Heart right ventricle (tissue), 16 donors: ENCODE results near the gene CAPZA1. TPM values are rescaled to one million over a fixed set of nuclear protein-coding genes. Genes with fewer than 3 reads are reported as not detected.
"Not testable (repeated sequence)": the region's sequence is repeated elsewhere in the genome, so short reads cannot be mapped to it uniquely, and the experiment has no call there.

ENCODE experiments used
- ATAC-seq, 8 donors: fragments of 200-7000 bp; cut with Tn5 transposase; one replicate each; pipeline ENCODE4 v1.9.1; 2020; ENCODE audit warnings: mild to moderate bottlenecking in 8 of 8, moderate library complexity in 8 of 8, moderate number of reproducible peaks in 1 of 8
- DNase-seq, 2 donors: peaks; one replicate each; pipeline ENCODE4 v3.0.0-alpha.2; 2020
- H3K27ac ChIP-seq, 10 donors: fragments of 200-600 bp; sonication (generic) in 2 of 10; one replicate each; pipeline versions ENCODE4 v1.5.0 to v1.8.0; 2020 to 2022; ENCODE audit warnings: mild to moderate bottlenecking in 3 of 10
- H3K27me3 ChIP-seq, 7 donors: fragments of 200-600 bp; one replicate each; pipeline ENCODE4 v1.8.0; 2021 to 2022; ENCODE audit warnings: mild to moderate bottlenecking in 2 of 7
- H3K36me3 ChIP-seq, 9 donors: fragments of 200-600 bp; sonication (generic) in 1 of 9; one replicate each; pipeline versions ENCODE4 v1.5.0 to v1.8.0; 2020 to 2022; ENCODE audit warnings: mild to moderate bottlenecking in 2 of 9
- H3K4me1 ChIP-seq, 9 donors: fragments of 200-600 bp; sonication (generic) in 1 of 9; one replicate each; pipeline versions ENCODE4 v1.5.0 to v1.8.0; 2020 to 2022; ENCODE audit warnings: mild to moderate bottlenecking in 4 of 9
- H3K4me3 ChIP-seq, 10 donors: fragments of 200-600 bp; sonication (generic) in 2 of 10; one replicate each; pipeline versions ENCODE4 v1.5.0 to v1.8.0; 2020 to 2022; ENCODE audit warnings: mild to moderate bottlenecking in 7 of 10, moderate library complexity in 2 of 10
- H3K9me3 ChIP-seq, 11 donors: fragments of 200-600 bp in 10 of 11; sonication (generic) in 2 of 11; one replicate each; pipeline versions ENCODE4 v1.5.0 to v1.8.0; 2013 to 2022; ENCODE audit warnings: mild to moderate bottlenecking in 2 of 11, control low read depth in 1 of 11, moderate library complexity in 1 of 11
- WGBS, 2 donors: extraction: QIAGEN DNeasy Blood & Tissue Kit; methylation state at CpG; one replicate each; pipeline ENCODE4 v1.1.7; 2013; ENCODE audit warnings: inconsistent platforms in 1 of 2; 5-methylcytosine and 5-hydroxymethylcytosine counted together
- intact Hi-C, 10 donors: fragments of 100-400 bp; cut with DNase I; formaldehyde crosslinking; loops; one replicate each; pipeline versions ENCODE4 v1.11.1 to v1.14.2; 2022
- polyA plus RNA-seq, 2 donors: library from polyadenylated mRNA; stranded (reverse); fragments of 200-250 nt; gene quantifications; one replicate each; pipeline ENCODE4 v1.2.3, GENCODE V29; 2013
- total RNA-seq, 10 donors: library from RNA; stranded (reverse); fragmentation: NEBNext Ultra II Directional in 3 of 10; extraction: Animal tissue kit (Norgen Biotek cat#: 25700) in 3 of 10; gene quantifications; one replicate each; pipeline versions ENCODE4 v1.2.1 to v1.2.4, GENCODE V29; 2021 to 2023
- TF ChIP-seq, protein P1 (sequence below), 9 donors: fragments of 200-600 bp; sonication (generic) in 2 of 9; IDR thresholded peaks; one replicate each; pipeline versions ENCODE4 v1.5.0 to v1.8.0; 2021 to 2022; ENCODE audit warnings: antibody characterized with exemption in 9 of 9, mild to moderate bottlenecking in 5 of 9, moderate library complexity in 1 of 9
- donor health status: Arrhythmogenic right ventricular cardiomyopathy.
- donor health status: ischemic (EF 13 %, LVEDD 7.1; RV severe dilation, severe dysfunction).
- donor health status: healthy with polysubstance abuse.
- donor health status: DM: no; HTN: yes; CAD: no.
- donor health status: DM: no; HTN: no; CAD: no.
- donor health status: ischemic (EF 25% LVEDD 6.9; RV normal size, moderate dysfunction).
- donor health status: ischemic (EF 25% LVEDD 5.7; RV mildly dilated, moderate dysfunction).
- donor health status: healthy.
- donor health status: DM: yes; HTN: yes; CAD: no.
- donor health status: Ischemic cardiomyopathy.
- donor health status: ischemic (EF 35%, LVEDD 5.7; RV mildly dilated, moderate dysfunction).
- donor health status: nonischemic (EF 11% LVEDD 7.7; RV severe dilation, severe dysfunction).
- donor health status: DM: yes; HTN: yes; CAD: no.
- donor health status: PGD.
- donor health status: ischemic (EF 29% LVEDD 5.4; RV normal size, mild dysfunction).
- donor health status: nonischemic (EF 23%, LVEDD 6.1; RV moderate dilation, normal function).

Gene CAPZA1
- total and polyA plus RNA-seq, 12 donors: 19.5 to 58.3 (median 23.6) TPM

DNA sequence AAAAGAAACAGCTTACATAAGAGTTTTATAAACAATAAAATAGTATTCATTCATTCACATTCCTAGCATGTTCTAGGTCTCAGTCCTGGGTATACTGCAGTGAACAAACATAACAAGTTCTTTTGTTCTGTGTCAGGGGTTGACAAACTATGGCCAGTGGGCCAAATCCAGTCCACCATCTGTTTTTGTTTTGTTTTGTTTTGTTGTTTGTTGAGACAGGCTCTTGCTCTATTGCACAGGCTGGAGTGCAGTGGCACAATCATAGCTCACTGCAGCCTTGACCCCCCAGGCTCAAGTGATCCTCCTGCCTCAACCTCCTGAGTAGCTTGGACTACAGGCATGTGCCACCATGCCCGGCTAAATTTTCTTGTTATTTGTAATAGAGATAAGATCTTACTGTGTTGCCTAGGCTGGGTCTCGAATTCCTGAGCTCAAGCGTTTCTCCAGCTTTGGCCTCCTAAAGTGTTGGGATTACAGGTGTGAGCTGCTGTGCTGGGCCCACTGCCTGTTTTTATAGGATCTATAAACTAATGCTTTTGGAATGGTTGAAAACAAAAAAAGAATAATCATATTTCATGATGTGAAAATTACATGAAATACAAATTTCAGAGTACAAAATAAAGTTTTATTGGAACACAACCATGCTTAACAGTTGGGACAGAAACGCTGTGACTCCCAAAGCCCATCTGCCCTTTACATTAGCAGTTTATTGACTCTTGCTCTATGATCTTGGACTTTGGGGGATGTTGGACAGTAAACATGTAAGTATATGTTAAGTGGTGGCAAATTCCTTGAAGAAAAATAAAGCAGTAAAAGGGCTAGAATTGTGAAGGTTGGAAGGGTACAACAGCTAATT is 17.9 kb downstream of the CAPZA1 start:
- no peaks in the 10 kb centered on the region for H3K27me3 ChIP-seq
- ATAC-seq (peak in 1 of 8 donors; percentile 11), DNase-seq (no peak)
- H3K36me3 ChIP-seq: peaks cover 0 to 11% (median 0%) of the 10 kb centered on the region in 9 donors
- TF ChIP-seq, protein P1, sequence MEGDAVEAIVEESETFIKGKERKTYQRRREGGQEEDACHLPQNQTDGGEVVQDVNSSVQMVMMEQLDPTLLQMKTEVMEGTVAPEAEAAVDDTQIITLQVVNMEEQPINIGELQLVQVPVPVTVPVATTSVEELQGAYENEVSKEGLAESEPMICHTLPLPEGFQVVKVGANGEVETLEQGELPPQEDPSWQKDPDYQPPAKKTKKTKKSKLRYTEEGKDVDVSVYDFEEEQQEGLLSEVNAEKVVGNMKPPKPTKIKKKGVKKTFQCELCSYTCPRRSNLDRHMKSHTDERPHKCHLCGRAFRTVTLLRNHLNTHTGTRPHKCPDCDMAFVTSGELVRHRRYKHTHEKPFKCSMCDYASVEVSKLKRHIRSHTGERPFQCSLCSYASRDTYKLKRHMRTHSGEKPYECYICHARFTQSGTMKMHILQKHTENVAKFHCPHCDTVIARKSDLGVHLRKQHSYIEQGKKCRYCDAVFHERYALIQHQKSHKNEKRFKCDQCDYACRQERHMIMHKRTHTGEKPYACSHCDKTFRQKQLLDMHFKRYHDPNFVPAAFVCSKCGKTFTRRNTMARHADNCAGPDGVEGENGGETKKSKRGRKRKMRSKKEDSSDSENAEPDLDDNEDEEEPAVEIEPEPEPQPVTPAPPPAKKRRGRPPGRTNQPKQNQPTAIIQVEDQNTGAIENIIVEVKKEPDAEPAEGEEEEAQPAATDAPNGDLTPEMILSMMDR (IDR thresholded peaks at IDR 0.05): no peak
- no peaks in the 10 kb centered on the region for H3K9me3 ChIP-seq
- H3K27ac ChIP-seq: peak overlapping the region in 3 of 10 donors; percentile 1 to 45 (median 23)
- no peak overlapping the region for H3K4me3 ChIP-seq
- intact Hi-C loops: no loop called here
- H3K4me1 ChIP-seq: peaks cover 5 to 60% (median 29%) of the 10 kb centered on the region in 9 donors
- 74 to 85% methylated on average over 4 of the region's 4 CpGs for WGBS, 2 donors

DNA sequence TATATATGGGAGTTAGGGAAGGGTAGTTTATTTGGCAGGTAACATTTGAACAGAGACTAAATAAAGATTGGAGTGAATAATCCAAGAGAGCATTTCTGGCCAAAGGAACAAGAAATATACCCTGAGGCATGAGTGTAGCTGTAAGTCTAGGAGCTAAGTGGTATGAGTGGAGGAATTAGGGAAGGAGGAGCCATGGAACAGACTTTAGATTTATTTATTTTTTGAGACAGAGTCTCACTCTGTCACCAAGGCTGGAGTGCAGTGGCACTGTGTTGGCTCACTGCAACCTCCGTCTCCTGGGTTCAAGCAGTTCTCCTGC is 18.4 kb downstream of the CAPZA1 start:
- Histone ChIP-seq H3K9me3 (no peaks in the 10 kb centered on the region), H3K27me3 (no peaks in the 10 kb centered on the region), H3K4me3 (no peak overlapping the region), H3K27ac (no peak overlapping the region), H3K36me3 (peaks cover 0 to 13% (median 0%) of the 10 kb centered on the region in 9 donors), H3K4me1 (peaks cover 5 to 59% (median 28%) of the 10 kb centered on the region in 9 donors)
- TF ChIP-seq, protein P1 (IDR thresholded peaks at IDR 0.05): no peak
- intact Hi-C loops: no loop called here
- 94 to 100% methylated on average over 1 of the region's 1 CpG for WGBS, 2 donors
- ATAC-seq: no peak
- DNase-seq: no peak

DNA sequence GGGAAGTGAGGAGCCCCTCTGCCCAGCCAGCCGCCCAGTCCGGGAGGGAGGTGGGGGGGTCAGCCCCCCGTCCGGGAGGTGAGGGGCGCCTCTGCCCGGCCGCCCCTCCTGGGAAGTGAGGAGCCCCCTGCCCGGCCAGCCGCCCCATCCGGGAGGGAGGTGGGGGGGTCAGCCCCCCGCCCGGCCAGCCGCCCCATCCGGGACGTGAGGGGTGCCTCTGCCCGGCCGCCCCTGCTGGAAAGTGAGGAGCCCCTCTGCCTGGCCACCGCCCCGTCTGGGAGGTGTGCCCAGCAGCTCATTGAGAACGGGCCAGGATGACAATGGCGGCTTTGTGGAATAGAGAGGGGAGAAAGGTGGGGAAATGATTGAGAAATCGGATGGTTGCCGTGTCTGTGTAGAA is 20.8 kb downstream of the CAPZA1 start:
- intact Hi-C loops, DNase-seq, H3K27me3 ChIP-seq, H3K27ac ChIP-seq, H3K9me3 ChIP-seq, ATAC-seq, H3K4me3 ChIP-seq: not testable (repeated sequence)
- H3K4me1 ChIP-seq: peaks cover 5 to 50% (median 20%) of the 10 kb centered on the region in 9 donors
- H3K36me3 ChIP-seq: peaks cover 0 to 36% (median 0%) of the 10 kb centered on the region in 9 donors
- WGBS, 2 donors: 91 to 93% methylated on average over 22 to 23 of the region's 23 CpGs

DNA sequence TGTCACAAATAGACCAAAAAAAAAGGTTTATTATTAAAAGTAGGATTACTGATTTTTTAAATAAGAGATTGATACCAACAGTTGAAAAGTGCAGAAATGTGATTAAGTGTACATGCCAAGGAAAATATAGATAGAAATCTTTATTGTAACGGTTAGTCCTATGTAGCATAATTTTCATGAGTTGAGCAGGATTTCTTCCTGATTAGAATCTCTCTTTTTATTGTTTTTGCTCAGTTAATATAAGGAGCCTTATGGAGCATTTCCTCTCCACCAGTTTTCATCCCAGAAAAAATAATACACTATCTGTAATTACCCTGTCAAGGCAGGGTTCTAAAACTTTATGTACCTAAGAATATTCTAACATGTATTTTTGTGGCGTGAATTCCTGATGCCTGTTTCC is 23.4 kb downstream of the CAPZA1 start:
- DNase-seq (no peak), ATAC-seq (no peak)
- 72 to 76% methylated on average over 2 of the region's 2 CpGs for WGBS, 2 donors
- TF ChIP-seq, protein P1 (IDR thresholded peaks at IDR 0.05): no peak
- Histone ChIP-seq H3K9me3 (no peaks in the 10 kb centered on the region), H3K36me3 (peaks cover 0 to 48% (median 0%) of the 10 kb centered on the region in 9 donors), H3K4me3 (no peak overlapping the region), H3K27me3 (no peaks in the 10 kb centered on the region), H3K4me1 (peaks cover 0 to 33% (median under 1%) of the 10 kb centered on the region in 9 donors), H3K27ac (no peak overlapping the region)
- intact Hi-C loops: loop anchor here in 1 of 10 donors (2.0 kb wide), 1 partner anchor 14 kb away; no protein-coding TSS in a partner anchor

DNA sequence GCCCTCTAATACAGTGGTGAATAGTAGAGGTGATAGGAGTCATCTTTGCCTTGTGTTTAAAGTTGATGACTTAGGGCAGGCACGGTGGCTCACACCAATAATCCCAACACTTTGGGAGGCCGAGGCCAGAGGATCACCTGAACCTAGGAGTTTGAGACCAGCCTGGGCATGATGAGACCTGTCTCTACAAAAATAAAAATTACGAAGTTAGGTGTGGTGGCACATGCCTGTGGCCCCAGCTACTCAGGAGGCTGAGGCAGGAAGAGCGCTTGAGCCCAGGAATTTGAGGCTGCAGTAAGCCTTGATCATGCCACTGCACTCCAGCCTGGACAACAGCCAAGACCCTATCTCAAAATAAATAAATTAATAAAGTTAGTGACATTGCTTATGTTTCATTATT is 26.6 kb downstream of the CAPZA1 start:
- H3K4me3 ChIP-seq: no peak overlapping the region
- H3K36me3 ChIP-seq: peaks cover 0 to 80% (median 13%) of the 10 kb centered on the region in 9 donors
- H3K27me3 ChIP-seq: no peaks in the 10 kb centered on the region
- intact Hi-C loops: no loop called here
- TF ChIP-seq, protein P1 (IDR thresholded peaks at IDR 0.05): no peak
- no peak for ATAC-seq
- no peak for DNase-seq
- 93 to 96% methylated on average over 4 of the region's 4 CpGs for WGBS, 2 donors
- no peak overlapping the region for H3K27ac ChIP-seq
- no peaks in the 10 kb centered on the region for H3K9me3 ChIP-seq
- H3K4me1 ChIP-seq: peaks cover 0 to 19% (median 0%) of the 10 kb centered on the region in 9 donors
